Glutamatergic neuron (in vitro differentiated cells): ENCODE results near the gene PRMT7. TPM values are rescaled to one million over a fixed set of nuclear protein-coding genes. Genes with fewer than 3 reads are reported as not detected.

ENCODE experiments used
- DNase-seq: peaks from one replicate; pipeline ENCODE4 v3.0.0; 2022
- H3K27ac Mint-ChIP-seq: one replicate; pipeline ENCODE4 v1.8.0; 2020; ENCODE audit warnings: mild to moderate bottlenecking, mixed read lengths, inconsistent platforms; ENCODE audit not compliant: unreplicated experiment
- H3K27me3 Mint-ChIP-seq: one replicate; pipeline ENCODE4 v1.8.0; 2020; ENCODE audit warnings: mild to moderate bottlenecking, moderate library complexity, mixed read lengths, inconsistent platforms; ENCODE audit not compliant: unreplicated experiment
- H3K36me3 Mint-ChIP-seq: one replicate; pipeline ENCODE4 v1.8.0; 2020; ENCODE audit warnings: mild to moderate bottlenecking, mixed read lengths, inconsistent platforms; ENCODE audit not compliant: unreplicated experiment
- H3K4me1 Mint-ChIP-seq: one replicate; pipeline ENCODE4 v1.8.0; 2020; ENCODE audit warnings: mild to moderate bottlenecking, low read depth, mixed read lengths, inconsistent platforms; ENCODE audit not compliant: unreplicated experiment
- H3K4me3 Mint-ChIP-seq: one replicate; pipeline ENCODE4 v1.8.0; 2020; ENCODE audit warnings: mild to moderate bottlenecking, mixed read lengths, inconsistent platforms; ENCODE audit not compliant: unreplicated experiment
- H3K9me3 Mint-ChIP-seq: one replicate; pipeline ENCODE4 v1.8.0; 2020; ENCODE audit warnings: mild to moderate bottlenecking, moderate library complexity, mixed read lengths, inconsistent platforms; ENCODE audit not compliant: unreplicated experiment
- total RNA-seq: library from RNA; stranded (reverse); fragmentation: NEBNext Ultra II Directional; extraction: Animal tissue kit (Norgen Biotek cat#: 25700); gene quantifications from one replicate; pipeline ENCODE4 v1.2.1, GENCODE V29; 2021; ENCODE audit not compliant: unreplicated experiment
- TF ChIP-seq, protein P1 (sequence below): fragments of 200-600 bp; sonication (generic); IDR thresholded peaks from one replicate; pipeline ENCODE4 v1.5.0; 2021; ENCODE audit not compliant: partially characterized antibody, unreplicated experiment

The PRMT7 gene
- total RNA-seq, 1 donor from 2014 or later, result 62.7 TPM

DNA sequence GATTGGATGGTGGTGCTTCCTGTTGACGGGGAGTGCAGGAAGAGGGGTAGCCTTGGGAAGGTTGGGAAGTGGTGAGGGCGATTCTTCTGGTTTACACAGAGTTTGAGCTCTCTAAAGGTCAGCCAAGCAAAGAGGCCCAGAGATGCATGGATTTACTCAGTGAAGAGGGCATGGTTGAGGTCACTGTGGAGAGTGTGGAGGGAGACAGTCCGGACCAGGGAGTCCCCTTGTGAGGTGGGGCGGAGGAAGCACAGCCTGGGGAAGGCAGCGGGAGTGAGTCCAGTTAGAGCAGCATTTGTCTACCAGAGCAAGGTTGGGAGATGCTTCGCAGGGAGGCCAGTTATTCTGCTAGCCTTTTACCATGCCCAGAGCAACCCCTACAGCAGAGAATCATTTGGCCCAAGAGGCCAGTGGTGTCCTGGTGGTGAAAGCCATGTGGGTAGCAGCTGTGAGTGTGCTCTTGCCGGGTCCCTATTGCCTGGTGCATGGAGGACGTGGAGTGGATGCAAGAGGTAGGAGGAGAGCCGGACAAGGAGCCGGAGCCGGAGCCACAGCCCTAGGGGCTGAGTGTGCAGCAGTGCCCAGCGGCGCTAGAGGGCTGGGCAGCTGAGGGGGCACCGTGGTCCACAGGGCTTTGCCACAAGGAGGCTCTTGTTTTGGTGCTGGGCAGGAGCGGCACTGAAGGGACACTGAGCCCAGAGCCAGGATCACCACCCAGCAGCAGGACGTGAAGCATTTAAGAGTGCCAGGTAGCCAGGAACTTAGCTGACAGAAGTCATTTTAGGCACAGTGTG is 27.7 kb downstream of the PRMT7 start:
- Mint-ChIP-seq H3K27ac (no peak overlapping the region), H3K36me3 (no peaks in the 10 kb centered on the region)
- TF ChIP-seq, protein P1, sequence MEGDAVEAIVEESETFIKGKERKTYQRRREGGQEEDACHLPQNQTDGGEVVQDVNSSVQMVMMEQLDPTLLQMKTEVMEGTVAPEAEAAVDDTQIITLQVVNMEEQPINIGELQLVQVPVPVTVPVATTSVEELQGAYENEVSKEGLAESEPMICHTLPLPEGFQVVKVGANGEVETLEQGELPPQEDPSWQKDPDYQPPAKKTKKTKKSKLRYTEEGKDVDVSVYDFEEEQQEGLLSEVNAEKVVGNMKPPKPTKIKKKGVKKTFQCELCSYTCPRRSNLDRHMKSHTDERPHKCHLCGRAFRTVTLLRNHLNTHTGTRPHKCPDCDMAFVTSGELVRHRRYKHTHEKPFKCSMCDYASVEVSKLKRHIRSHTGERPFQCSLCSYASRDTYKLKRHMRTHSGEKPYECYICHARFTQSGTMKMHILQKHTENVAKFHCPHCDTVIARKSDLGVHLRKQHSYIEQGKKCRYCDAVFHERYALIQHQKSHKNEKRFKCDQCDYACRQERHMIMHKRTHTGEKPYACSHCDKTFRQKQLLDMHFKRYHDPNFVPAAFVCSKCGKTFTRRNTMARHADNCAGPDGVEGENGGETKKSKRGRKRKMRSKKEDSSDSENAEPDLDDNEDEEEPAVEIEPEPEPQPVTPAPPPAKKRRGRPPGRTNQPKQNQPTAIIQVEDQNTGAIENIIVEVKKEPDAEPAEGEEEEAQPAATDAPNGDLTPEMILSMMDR, result no peak

DNA sequence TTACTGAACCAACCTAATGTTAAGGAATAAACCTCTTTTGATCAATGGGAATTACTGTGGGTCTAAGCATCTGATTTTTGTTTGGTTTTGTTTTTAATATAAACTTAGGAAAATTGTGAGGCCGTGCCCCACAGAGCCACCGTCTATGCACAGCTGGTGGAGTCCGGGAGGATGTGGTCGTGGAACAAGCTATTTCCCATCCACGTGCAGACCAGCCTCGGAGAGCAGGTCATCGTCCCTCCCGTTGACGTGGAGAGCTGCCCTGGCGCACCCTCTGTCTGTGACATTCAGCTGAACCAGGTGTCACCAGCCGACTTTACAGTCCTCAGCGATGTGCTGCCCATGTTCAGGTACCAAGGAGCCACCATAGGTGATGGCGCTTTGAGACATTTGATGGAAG is 28.4 kb downstream of the PRMT7 start:
- Mint-ChIP-seq H3K9me3 (no peaks in the 10 kb centered on the region), H3K27me3 (peaks cover 4% of the 10 kb centered on the region), H3K4me1 (no peaks in the 10 kb centered on the region), H3K36me3 (no peaks in the 10 kb centered on the region), H3K27ac (no peak overlapping the region), H3K4me3 (no peak overlapping the region)
- TF ChIP-seq, protein P1, result no peak
- no peak for DNase-seq

More for the DNA sequence above, 27.7 kb downstream of the PRMT7 start:
- no peak overlapping the region for H3K4me3 Mint-ChIP-seq
- DNase-seq, result no peak
- H3K9me3 Mint-ChIP-seq, result no peaks in the 10 kb centered on the region
- H3K27me3 Mint-ChIP-seq, result peaks cover 4% of the 10 kb centered on the region
- H3K4me1 Mint-ChIP-seq, result no peaks in the 10 kb centered on the region

DNA sequence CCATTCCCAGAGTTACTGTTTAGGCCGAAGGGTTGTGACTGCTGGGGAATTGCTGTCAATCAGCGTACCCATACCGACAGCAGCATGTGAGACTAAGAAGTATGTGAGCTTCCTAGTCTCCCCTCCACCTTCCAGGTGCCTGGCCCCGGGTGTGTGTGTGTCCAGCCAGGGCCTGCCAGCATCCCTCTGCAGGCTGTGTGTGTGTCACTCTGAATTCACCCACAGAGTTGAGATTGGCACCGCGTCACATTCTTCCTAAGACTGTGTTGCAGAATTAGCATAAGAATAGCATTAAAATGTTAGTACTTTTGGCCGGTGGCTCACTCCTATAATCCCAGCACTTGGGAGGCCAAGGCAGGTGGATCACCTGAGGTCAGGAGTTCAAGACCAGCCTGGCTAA is 31.8 kb downstream of the PRMT7 start:
- DNase-seq, result no peak
- Mint-ChIP-seq H3K4me3 (no peak overlapping the region), H3K4me1 (peaks cover 14% of the 10 kb centered on the region), H3K36me3 (no peaks in the 10 kb centered on the region), H3K9me3 (no peaks in the 10 kb centered on the region), H3K27ac (no peak overlapping the region), H3K27me3 (peaks cover 6% of the 10 kb centered on the region)
- TF ChIP-seq, protein P1, result no peak

DNA sequence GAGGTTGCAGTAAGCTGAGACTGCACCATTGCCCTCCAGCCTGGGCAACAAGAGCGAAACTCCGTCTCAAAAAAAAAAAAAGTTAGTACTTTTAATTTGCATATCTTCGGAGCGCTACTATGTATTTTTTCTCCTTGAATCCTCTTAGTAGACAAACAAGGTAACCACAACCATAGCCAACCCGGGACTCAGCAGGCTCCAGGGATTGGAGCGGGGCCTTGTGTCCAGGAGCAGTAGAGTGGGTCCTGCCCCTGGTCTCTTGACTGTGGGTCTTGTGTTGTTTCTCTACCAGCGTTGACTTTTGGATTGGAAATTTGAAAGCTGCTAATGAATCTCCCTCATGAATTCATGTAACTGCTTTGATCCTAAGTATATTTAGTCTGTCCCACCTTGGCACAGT is 32.3 kb downstream of the PRMT7 start:
- Mint-ChIP-seq H3K9me3 (no peaks in the 10 kb centered on the region), H3K4me1 (peaks cover 18% of the 10 kb centered on the region), H3K27ac (no peak overlapping the region), H3K27me3 (peaks cover 3% of the 10 kb centered on the region), H3K4me3 (no peak overlapping the region), H3K36me3 (no peaks in the 10 kb centered on the region)
- TF ChIP-seq, protein P1, result no peak
- no peak for DNase-seq

DNA sequence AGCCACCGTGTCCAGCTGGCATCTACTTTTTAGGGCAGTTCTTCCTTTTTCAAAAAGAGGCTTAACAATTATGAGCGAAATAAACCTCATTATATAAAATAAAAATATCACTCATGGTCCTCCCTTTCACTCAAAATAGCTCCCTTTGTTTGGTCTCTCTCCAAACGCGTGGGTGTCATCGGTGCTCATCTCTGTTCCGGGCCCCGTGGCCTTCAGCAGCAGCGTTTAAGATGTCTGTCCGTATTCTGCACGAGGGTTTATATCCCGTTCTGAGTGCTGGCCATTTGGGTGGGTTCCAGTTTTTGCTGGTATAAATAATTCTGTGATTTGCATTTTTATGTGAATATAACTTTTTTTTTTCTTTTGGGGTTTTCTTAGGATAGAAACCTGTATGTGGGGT is 33.4 kb downstream of the PRMT7 start:
- DNase-seq, result no peak
- Mint-ChIP-seq H3K36me3 (peaks cover 4% of the 10 kb centered on the region), H3K4me3 (no peak overlapping the region), H3K27ac (no peak overlapping the region), H3K9me3 (peaks cover 2% of the 10 kb centered on the region), H3K4me1 (peaks cover 27% of the 10 kb centered on the region), H3K27me3 (peaks cover 6% of the 10 kb centered on the region)
- TF ChIP-seq, protein P1, result no peak
